ENCODE data around the gene HOXC9.

Gene HOXC9

DNA sequence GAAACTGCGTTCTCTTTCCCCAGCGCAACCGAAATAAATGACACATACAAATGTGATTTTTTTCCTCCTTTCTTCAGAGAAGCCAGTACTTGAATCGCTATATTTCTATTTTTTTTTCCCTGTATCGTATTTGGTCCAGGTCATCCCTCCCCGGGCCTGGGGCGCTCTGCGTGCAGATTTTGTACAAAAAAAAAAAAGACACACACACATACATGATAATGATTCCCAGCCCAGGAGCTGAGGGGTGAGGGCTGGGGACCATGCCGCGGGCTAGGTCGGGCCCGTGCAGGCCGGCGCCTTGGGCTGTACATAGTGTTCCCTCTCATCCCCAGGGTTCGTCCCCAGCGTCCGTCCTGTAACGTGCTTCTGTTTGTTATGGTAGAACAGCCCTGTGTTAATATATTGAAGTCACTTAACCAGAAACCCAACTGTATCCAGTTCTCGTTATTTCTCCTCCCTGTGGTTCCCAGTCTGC, 3.0 kb downstream of the HOXC9 start:
- no peak overlapping the region for H3K4me2 ChIP-seq (ENCODE audit: low read length)
- H3K36me3 ChIP-seq (ENCODE audit: insufficient read depth, low read length): no peaks in the 10 kb centered on the region
- H3K4me3 ChIP-seq (ENCODE audit: low read depth, low read length, poor library complexity, severe bottlenecking): no peak overlapping the region
- no peak for TF ChIP-seq EZH2 (IDR thresholded peaks at IDR 0.05; ENCODE audit: borderline replicate concordance, low read length)
- TF ChIP-seq, protein P1, sequence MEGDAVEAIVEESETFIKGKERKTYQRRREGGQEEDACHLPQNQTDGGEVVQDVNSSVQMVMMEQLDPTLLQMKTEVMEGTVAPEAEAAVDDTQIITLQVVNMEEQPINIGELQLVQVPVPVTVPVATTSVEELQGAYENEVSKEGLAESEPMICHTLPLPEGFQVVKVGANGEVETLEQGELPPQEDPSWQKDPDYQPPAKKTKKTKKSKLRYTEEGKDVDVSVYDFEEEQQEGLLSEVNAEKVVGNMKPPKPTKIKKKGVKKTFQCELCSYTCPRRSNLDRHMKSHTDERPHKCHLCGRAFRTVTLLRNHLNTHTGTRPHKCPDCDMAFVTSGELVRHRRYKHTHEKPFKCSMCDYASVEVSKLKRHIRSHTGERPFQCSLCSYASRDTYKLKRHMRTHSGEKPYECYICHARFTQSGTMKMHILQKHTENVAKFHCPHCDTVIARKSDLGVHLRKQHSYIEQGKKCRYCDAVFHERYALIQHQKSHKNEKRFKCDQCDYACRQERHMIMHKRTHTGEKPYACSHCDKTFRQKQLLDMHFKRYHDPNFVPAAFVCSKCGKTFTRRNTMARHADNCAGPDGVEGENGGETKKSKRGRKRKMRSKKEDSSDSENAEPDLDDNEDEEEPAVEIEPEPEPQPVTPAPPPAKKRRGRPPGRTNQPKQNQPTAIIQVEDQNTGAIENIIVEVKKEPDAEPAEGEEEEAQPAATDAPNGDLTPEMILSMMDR (IDR thresholded peaks at IDR 0.05; ENCODE audit: low read length): no peak
- no peak overlapping the region for H3K9ac ChIP-seq (ENCODE audit: low read length)
- H2AFZ ChIP-seq (ENCODE audit: low read length): no peak overlapping the region
- no peaks in the 10 kb centered on the region for H3K9me3 ChIP-seq (ENCODE audit: low read length)
- H4K20me1 ChIP-seq (ENCODE audit: insufficient read depth, low read length): no peaks in the 10 kb centered on the region
- peaks cover 2% of the 10 kb centered on the region; the same call in 1 of the 2 replicates for H3K27me3 ChIP-seq (ENCODE audit: insufficient read depth, low read length)
- H3F3A ChIP-seq (ENCODE audit: insufficient read depth, low read length): no peaks in the 10 kb centered on the region
- H3K9me2 ChIP-seq (ENCODE audit: low read depth, low read length): no peaks in the 10 kb centered on the region
- H3K27ac ChIP-seq (ENCODE audit: low read depth, low read length, poor library complexity, severe bottlenecking): no peak overlapping the region
- peaks cover 6% of the 10 kb centered on the region for H3K4me1 ChIP-seq (ENCODE audit: insufficient read depth, low read length, severe bottlenecking)
- no peaks in the 10 kb centered on the region for H3K79me2 ChIP-seq (ENCODE audit: insufficient read depth, low read length)

DNA sequence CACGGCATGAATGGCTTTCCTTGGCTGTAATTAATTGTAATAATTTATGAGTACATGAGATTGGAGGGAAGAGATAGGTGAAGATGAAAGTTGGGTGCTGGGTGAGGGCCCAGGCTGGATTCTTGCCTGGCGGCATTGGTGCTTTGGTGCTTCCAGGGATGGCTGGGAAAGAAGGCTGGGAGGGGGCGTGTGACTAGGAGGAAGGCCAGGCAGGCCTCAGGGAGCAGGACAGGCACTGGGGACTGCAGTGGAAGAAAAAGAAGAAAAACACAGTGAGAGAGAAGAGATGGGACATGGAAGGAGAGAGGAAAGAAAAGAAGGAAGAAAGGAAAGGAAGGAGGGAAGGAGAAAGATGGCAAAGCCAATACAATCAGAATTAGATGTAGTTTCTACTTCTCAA, 3.7 kb downstream of the HOXC9 start:
- Histone ChIP-seq H2AFZ (ENCODE audit: low read length) (no peak overlapping the region), H3K27ac (ENCODE audit: low read depth, low read length, poor library complexity, severe bottlenecking) (no peak overlapping the region), H3K9ac (ENCODE audit: low read length) (no peak overlapping the region), H3K4me2 (ENCODE audit: low read length) (no peak overlapping the region), H3K9me2 (ENCODE audit: low read depth, low read length) (no peaks in the 10 kb centered on the region), H3K27me3 (ENCODE audit: insufficient read depth, low read length) (no peaks in the 10 kb centered on the region), H3K36me3 (ENCODE audit: insufficient read depth, low read length) (no peaks in the 10 kb centered on the region), H3F3A (ENCODE audit: insufficient read depth, low read length) (no peaks in the 10 kb centered on the region), H3K9me3 (ENCODE audit: low read length) (no peaks in the 10 kb centered on the region), H3K79me2 (ENCODE audit: insufficient read depth, low read length) (no peaks in the 10 kb centered on the region), H3K4me3 (ENCODE audit: low read depth, low read length, poor library complexity, severe bottlenecking) (no peak overlapping the region), H3K4me1 (ENCODE audit: insufficient read depth, low read length, severe bottlenecking) (peaks cover 6% of the 10 kb centered on the region), H4K20me1 (ENCODE audit: insufficient read depth, low read length) (no peaks in the 10 kb centered on the region)
- TF ChIP-seq, protein P1 (IDR thresholded peaks at IDR 0.05; ENCODE audit: low read length): no peak
- TF ChIP-seq EZH2 (IDR thresholded peaks at IDR 0.05; ENCODE audit: borderline replicate concordance, low read length): no peak

DNA sequence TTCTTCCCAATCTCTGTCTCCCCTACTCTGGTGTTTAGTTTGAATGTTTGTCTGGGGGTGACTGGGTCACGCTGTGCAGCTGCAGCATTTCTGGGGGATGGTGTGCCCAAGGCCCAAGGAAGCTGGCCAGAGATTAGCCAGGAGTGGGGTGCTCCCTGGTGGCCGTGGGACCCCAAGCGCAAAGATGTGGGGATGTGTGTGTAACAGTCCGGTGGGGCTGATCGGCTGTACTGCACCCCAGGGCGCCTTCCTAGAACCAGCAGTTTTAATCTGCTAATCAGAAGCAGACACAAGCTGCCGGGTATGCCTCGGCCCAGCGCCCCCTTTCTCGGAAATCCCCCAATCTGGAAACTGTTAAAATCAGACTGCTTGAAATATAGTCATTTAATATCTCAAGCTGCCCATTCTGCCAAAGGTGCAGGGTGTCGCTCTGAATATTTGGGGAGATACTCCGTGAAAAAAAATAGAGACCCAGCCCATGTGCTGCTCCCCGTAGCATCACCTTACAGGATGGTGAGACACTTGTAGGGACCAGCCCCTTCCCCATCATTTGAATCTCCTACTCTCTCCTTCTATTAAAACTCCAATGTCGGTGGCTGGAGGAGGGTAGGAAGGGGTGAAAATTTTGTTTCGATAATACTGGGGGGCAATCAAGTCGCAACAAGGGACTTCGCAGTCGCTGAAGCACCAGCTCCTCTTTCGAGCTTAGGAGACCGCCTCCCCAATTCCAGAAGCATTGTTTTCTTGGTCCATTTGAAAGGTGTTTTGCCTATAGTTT, 4.3 kb downstream of the HOXC9 start:
- H3K79me2 ChIP-seq (ENCODE audit: insufficient read depth, low read length): no peaks in the 10 kb centered on the region
- TF ChIP-seq, protein P1 (IDR thresholded peaks at IDR 0.05; ENCODE audit: low read length): no peak
- no peak for TF ChIP-seq EZH2 (IDR thresholded peaks at IDR 0.05; ENCODE audit: borderline replicate concordance, low read length)
- H3K9me3 ChIP-seq (ENCODE audit: low read length): no peaks in the 10 kb centered on the region
- H3K4me2 ChIP-seq (ENCODE audit: low read length): no peak overlapping the region
- H4K20me1 ChIP-seq (ENCODE audit: insufficient read depth, low read length): no peaks in the 10 kb centered on the region
- no peaks in the 10 kb centered on the region for H3K9me2 ChIP-seq (ENCODE audit: low read depth, low read length)
- H2AFZ ChIP-seq (ENCODE audit: low read length): no peak overlapping the region
- no peak overlapping the region for H3K9ac ChIP-seq (ENCODE audit: low read length)
- H3K36me3 ChIP-seq (ENCODE audit: insufficient read depth, low read length): no peaks in the 10 kb centered on the region
- peaks cover 6% of the 10 kb centered on the region for H3K4me1 ChIP-seq (ENCODE audit: insufficient read depth, low read length, severe bottlenecking)
- H3K27ac ChIP-seq (ENCODE audit: low read depth, low read length, poor library complexity, severe bottlenecking): no peak overlapping the region
- no peaks in the 10 kb centered on the region for H3F3A ChIP-seq (ENCODE audit: insufficient read depth, low read length)
- no peak overlapping the region for H3K4me3 ChIP-seq (ENCODE audit: low read depth, low read length, poor library complexity, severe bottlenecking)
- H3K27me3 ChIP-seq (ENCODE audit: insufficient read depth, low read length): no peaks in the 10 kb centered on the region

Measured in OCI-LY1 (cell line).